Upper lobe of left lung (tissue), 6 donors: ENCODE results near the gene OSBPL2. TPM values are rescaled to one million over a fixed set of nuclear protein-coding genes. Genes with fewer than 3 reads are reported as not detected.

ENCODE experiments used
- ATAC-seq, 2 donors: fragments of 200-7000 bp; cut with Tn5 transposase; one replicate each; pipeline ENCODE4 v1.9.1; 2022; ENCODE audit warnings: mild to moderate bottlenecking in 2 of 2, moderate library complexity in 2 of 2; ENCODE audit not compliant: low FRiP score in 2 of 2
- DNase-seq, 2 donors: peaks; one replicate each; pipeline ENCODE4 v3.0.0-alpha.2; 2019 to 2020
- H3K27ac ChIP-seq, 4 donors: fragments of 200-600 bp; sonication (generic); one replicate each; pipeline ENCODE4 v1.5.1; 2016 to 2019
- H3K27me3 ChIP-seq, 4 donors: fragments of 200-600 bp; sonication (generic); one replicate each; pipeline ENCODE4 v1.5.1; 2017 to 2019
- H3K36me3 ChIP-seq, 4 donors: fragments of 200-600 bp; sonication (generic); one replicate each; pipeline ENCODE4 v1.5.1; 2016 to 2019
- H3K4me1 ChIP-seq, 4 donors: fragments of 200-600 bp; sonication (generic); one replicate each; pipeline ENCODE4 v1.5.1; 2018 to 2019
- H3K4me3 ChIP-seq, 4 donors: fragments of 200-600 bp; sonication (generic); one replicate each; pipeline ENCODE4 v1.5.1; 2017 to 2019; ENCODE audit warnings: mild to moderate bottlenecking in 2 of 4, moderate library complexity in 1 of 4
- H3K9me3 ChIP-seq, 4 donors: fragments of 200-600 bp; sonication (generic); one replicate each; pipeline ENCODE4 v1.5.1; 2018 to 2019
- EP300 ChIP-seq, 4 donors: sonication (generic); formaldehyde crosslinking; IDR thresholded peaks; one replicate each; pipeline ENCODE4 v1.5.1; 2017; ENCODE audit warnings: antibody characterized with exemption in 4 of 4, control low read depth in 2 of 4
- POLR2A ChIP-seq, 4 donors: fragments of 450-650 bp; IDR thresholded peaks; one replicate each; pipeline ENCODE4 v1.5.1; 2016 to 2017; ENCODE audit warnings: antibody characterized with exemption in 4 of 4, mild to moderate bottlenecking in 2 of 4
- POLR2AphosphoS5 ChIP-seq, 2 donors: sonication (generic); formaldehyde crosslinking; IDR thresholded peaks; one replicate each; pipeline ENCODE4 v1.5.1; 2017; ENCODE audit warnings: antibody characterized with exemption in 2 of 2
- WGBS, 2 donors: methylation state at CpG; one replicate each; pipeline ENCODE4 v1.1.5; 2017 to 2018; 5-methylcytosine and 5-hydroxymethylcytosine counted together
- total RNA-seq, 6 donors: library from RNA; depleted of rRNA in 4 of 6; stranded (reverse); fragments of >200 nt in 4 of 6; gene quantifications; one replicate each; pipeline versions ENCODE4 v1.1.0 to v1.2.1, GENCODE V29; 2016 to 2021
- TF ChIP-seq, protein P1 (sequence below), 6 experiments: fragments of 450-650 bp in 4 of 6; fragments of 200-600 bp in 2 of 6; sonication (generic) in 2 of 6; IDR thresholded peaks; one replicate each; pipeline ENCODE4 v1.5.1; 2016 to 2019; ENCODE audit warnings: antibody characterized with exemption in 6 of 6
- donor health status: DM: no; HTN: no; CAD: no; lungs with moderate emphysema.
- donor health status: DM: no; HTN: yes; CAD: no; lungs with severe emphysema.

Gene OSBPL2
- total RNA-seq, 6 donors from 2014 or later, result 35.7 to 65.0 (median 48.0) TPM

DNA sequence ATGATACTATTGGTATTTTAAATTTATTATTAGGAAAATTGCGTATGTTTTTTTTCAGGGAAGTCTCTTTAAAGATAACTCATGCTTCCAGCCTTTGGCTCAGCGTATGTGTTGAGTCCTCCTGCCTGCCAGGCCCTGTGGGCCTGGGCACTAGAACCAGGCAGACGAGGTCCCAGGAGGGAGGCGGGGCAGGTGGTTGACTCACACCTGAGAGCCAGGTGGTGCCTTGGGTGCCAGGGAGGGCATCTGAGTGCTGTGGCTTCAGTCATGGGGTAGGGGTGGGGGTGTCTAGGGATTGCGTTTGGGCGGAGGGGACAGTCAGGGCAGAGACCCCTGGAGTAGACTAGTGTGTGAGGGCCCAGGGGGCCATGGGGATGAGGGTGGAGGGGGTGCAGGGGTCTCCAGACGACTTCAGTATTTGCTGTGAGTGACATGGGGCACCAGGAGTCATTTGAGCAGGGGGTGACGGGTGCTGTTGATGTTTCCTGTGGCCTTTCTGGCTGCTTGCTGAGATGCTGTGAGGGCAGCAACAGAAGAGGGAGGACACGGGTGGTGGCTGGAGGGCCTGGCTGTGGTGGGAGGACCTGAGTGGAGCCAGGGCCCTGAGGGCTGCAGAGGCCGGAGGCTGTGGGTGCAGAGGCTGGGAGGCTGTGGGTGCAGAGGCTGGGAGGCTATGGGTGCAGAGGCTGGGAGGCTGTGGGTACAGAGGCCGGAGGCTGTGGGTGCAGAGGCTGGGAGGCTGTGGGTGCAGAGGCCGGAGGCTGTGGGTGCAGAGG, 49.6 kb downstream of the OSBPL2 start:
- WGBS, 2 donors, result 95 to 96% methylated on average over 12 of the region's 12 CpGs
- H3K4me1 ChIP-seq, result no peaks in the 10 kb centered on the region
- ATAC-seq, result no peak
- H3K9me3 ChIP-seq, result no peaks in the 10 kb centered on the region
- H3K4me3 ChIP-seq, result no peak overlapping the region
- peaks cover 23 to 90% (median 63%) of the 10 kb centered on the region in 4 donors for H3K36me3 ChIP-seq
- no peaks in the 10 kb centered on the region for H3K27me3 ChIP-seq
- DNase-seq, result no peak
- TF ChIP-seq POLR2AphosphoS5 (IDR thresholded peaks at IDR 0.05) (no peak), EP300 (IDR thresholded peaks at IDR 0.05) (no peak)
- TF ChIP-seq, protein P1, sequence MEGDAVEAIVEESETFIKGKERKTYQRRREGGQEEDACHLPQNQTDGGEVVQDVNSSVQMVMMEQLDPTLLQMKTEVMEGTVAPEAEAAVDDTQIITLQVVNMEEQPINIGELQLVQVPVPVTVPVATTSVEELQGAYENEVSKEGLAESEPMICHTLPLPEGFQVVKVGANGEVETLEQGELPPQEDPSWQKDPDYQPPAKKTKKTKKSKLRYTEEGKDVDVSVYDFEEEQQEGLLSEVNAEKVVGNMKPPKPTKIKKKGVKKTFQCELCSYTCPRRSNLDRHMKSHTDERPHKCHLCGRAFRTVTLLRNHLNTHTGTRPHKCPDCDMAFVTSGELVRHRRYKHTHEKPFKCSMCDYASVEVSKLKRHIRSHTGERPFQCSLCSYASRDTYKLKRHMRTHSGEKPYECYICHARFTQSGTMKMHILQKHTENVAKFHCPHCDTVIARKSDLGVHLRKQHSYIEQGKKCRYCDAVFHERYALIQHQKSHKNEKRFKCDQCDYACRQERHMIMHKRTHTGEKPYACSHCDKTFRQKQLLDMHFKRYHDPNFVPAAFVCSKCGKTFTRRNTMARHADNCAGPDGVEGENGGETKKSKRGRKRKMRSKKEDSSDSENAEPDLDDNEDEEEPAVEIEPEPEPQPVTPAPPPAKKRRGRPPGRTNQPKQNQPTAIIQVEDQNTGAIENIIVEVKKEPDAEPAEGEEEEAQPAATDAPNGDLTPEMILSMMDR (IDR thresholded peaks at IDR 0.05), result no peak
- no peak overlapping the region for H3K27ac ChIP-seq

DNA sequence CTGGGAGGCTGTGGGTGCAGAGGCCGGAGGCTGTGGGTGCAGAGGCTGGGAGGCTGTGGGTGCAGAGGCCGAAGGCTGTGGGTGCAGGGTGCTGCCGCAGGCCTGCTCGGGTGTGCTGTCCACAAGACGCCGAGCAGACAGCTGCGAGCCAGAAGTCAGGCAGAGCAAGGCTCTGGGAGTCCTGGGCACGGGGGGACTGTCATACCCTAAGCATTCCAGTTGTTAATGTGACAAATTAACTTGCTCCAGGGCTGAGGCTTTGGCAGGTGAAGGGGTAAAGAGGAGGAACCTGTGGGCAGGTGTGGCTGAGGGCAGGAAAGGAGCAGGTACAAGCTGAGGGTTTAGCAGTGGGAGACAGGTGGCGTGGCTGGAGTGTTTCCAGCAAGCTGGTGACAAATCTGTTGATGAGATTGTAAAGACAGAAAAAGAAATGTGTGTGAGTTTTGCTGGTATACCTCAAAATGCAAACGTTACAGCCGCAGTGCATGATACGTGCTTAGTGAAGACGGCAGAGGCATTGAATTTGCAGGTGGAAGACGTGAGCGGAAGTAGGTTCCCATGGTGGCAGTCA, 50.3 kb downstream of the OSBPL2 start:
- no peak for DNase-seq
- no peak overlapping the region for H3K27ac ChIP-seq
- ATAC-seq, result no peak
- H3K4me3 ChIP-seq, result no peak overlapping the region
- H3K4me1 ChIP-seq, result no peaks in the 10 kb centered on the region
- TF ChIP-seq POLR2A (IDR thresholded peaks at IDR 0.05) (no peak), POLR2AphosphoS5 (IDR thresholded peaks at IDR 0.05) (no peak), EP300 (IDR thresholded peaks at IDR 0.05) (no peak)
- TF ChIP-seq, protein P1 (IDR thresholded peaks at IDR 0.05), result no peak
- H3K9me3 ChIP-seq, result no peaks in the 10 kb centered on the region
- H3K27me3 ChIP-seq, result no peaks in the 10 kb centered on the region
- peaks cover 22 to 91% (median 61%) of the 10 kb centered on the region in 4 donors for H3K36me3 ChIP-seq
- WGBS, 2 donors, result 96% methylated on average over 15 of the region's 15 CpGs

DNA sequence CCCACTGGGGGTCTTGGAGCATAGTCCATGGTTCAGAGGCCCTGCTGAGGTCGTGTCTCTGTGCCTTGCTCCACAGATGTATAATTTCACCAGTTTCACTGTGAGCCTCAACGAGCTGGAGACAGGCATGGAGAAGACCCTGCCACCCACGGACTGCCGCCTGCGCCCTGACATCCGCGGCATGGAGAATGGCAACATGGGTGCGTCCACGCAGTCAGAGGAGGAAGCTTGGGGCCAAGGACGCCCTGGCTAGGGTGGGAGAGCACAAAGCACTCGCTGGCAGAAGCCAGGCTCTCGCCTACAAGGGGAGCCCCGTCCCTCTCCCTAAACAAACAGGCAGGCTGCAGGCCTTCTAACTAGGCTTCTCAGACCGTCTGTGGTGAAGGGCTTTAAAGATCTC, 50.8 kb downstream of the OSBPL2 start:
- ATAC-seq, result no peak
- Histone ChIP-seq H3K4me1 (no peaks in the 10 kb centered on the region), H3K9me3 (no peaks in the 10 kb centered on the region), H3K27me3 (no peaks in the 10 kb centered on the region), H3K27ac (no peak overlapping the region), H3K4me3 (no peak overlapping the region), H3K36me3 (peaks cover 21 to 91% (median 61%) of the 10 kb centered on the region in 4 donors)
- DNase-seq, result no peak
- whole genome bisulfite sequencing, 2 donors, result 85 to 92% methylated on average over 14 of the region's 14 CpGs
- no peak for TF ChIP-seq EP300 (IDR thresholded peaks at IDR 0.05)
- TF ChIP-seq, protein P1 (IDR thresholded peaks at IDR 0.05), result no peak
- no peak for TF ChIP-seq POLR2AphosphoS5 (IDR thresholded peaks at IDR 0.05)
- no peak for TF ChIP-seq POLR2A (IDR thresholded peaks at IDR 0.05)

DNA sequence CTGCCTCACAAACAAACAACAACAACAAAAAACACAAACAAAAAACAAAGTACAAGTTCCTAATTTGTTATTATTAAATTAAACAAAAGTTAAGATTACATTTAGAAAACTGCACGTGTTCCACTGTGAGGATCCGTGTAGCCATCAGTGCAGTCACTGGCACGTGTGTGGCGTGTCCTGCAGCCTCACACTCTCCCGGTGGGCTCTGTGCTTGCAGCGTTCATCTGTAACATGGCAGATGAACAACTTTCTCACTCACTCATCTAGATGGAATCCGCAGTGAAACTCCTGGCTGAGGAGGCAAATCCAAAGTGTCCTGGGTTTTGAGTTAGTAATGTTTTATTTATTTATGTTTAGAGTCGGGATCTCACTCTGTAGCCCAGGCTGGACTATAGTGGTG, 51.6 kb downstream of the OSBPL2 start:
- no peaks in the 10 kb centered on the region for H3K4me1 ChIP-seq
- no peaks in the 10 kb centered on the region for H3K9me3 ChIP-seq
- H3K36me3 ChIP-seq, result peaks cover 21 to 92% (median 63%) of the 10 kb centered on the region in 4 donors
- no peak for TF ChIP-seq POLR2A (IDR thresholded peaks at IDR 0.05)
- TF ChIP-seq, protein P1 (IDR thresholded peaks at IDR 0.05), result no peak
- no peak for TF ChIP-seq EP300 (IDR thresholded peaks at IDR 0.05)
- no peak for TF ChIP-seq POLR2AphosphoS5 (IDR thresholded peaks at IDR 0.05)
- DNase-seq (no peak), ATAC-seq (no peak)
- H3K27ac ChIP-seq, result no peak overlapping the region
- H3K27me3 ChIP-seq, result no peaks in the 10 kb centered on the region
- WGBS, 2 donors, result 90 to 95% methylated on average over 8 of the region's 8 CpGs
- H3K4me3 ChIP-seq, result no peak overlapping the region
